GM12875 (cell line): ENCODE data around the gene COLEC11.

Experiments
- H3K4me3 ChIP-seq: one replicate; pipeline ENCODE4 v1.5.1; 2011; ENCODE audit warnings: low read depth, low read length, control low read depth
- CTCF ChIP-seq: IDR thresholded peaks from 2 replicates; pipeline ENCODE4 v1.5.1; 2011; ENCODE audit warnings: low read depth, mild to moderate bottlenecking, control low read depth, inconsistent platforms, low read length, moderate library complexity, borderline replicate concordance; ENCODE audit not compliant: insufficient read depth

The COLEC11 gene

DNA sequence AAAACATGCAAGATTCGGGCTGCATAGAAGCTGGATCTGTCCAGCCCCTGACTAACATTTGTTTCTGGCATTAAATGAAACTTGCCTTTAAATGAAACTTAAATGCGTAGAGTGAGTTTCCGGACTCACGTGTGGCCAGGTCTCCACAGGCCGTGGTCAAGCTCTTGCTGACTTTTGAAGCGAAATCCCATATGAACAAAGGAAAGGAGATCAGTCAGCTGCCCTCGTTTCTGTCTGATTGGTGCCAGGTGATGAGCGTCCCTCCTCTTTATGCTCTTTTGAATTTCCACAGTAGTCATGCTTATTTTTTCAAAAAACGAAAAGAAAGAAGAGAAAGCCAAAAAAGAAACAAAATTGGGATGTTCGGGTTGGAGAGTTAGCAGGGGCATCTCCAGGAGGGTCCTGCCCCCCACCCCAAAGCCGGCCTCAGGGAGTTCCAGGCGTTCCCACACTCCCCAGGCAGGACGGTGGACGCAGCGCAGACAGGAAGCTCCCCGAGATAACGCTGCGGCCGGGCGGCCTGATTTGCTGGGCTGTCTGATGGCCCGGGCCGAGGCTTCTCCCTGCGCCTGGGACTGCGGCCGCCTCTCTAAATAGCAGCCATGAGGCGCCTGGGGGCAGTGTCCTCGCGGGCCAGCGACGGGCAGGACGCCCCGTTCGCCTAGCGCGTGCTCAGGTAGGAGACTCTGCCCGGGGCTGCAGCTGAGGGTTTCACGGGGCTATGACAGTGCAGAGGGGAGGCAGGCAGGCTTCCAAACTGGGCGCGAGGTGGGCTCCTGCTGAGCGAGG lies at the start of gene COLEC11:
Gene COLEC11 (plus strand): TSS at position 620 of the 789 bp plus-strand sequence. CDS start 9,229 bp downstream, outside the sequence.
- TF ChIP-seq CTCF = no peak

DNA sequence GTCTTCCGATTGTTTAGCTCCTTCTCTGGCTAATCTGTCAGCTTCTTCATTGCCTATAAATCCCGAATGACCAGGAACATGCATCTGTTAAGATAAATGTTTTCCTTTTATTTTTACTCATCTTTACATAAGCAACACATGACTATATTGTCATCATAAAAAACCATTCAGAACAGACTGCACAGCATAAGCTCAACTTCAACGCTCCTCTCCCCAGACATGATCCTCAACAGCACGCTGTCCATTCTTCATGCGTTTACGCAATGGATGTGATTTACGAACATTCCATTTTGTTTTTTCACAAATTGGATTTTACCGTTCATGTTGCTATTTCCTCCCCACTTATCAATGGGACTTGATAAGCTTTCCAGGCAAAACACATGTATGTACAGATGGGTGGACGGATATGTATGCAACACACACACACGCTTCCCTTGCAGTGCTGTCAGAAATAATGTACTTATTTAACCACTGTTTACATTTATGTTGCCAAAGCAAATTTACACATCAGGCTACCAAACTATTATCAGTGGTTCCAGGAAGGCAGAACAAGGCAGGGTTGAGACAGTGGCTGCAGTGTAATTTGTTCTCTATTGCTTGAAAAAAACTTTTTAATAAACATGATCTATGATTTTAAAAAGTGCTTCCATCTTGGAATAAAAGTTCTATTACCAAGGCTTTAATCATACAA lies 49.0 kb upstream of the COLEC11 start:
- H3K4me3 ChIP-seq = no peak overlapping the region
- no peak for TF ChIP-seq CTCF

More for the DNA sequence above, at the start of gene COLEC11:
- no peak within 1 kb of the TSS for H3K4me3 ChIP-seq

DNA sequence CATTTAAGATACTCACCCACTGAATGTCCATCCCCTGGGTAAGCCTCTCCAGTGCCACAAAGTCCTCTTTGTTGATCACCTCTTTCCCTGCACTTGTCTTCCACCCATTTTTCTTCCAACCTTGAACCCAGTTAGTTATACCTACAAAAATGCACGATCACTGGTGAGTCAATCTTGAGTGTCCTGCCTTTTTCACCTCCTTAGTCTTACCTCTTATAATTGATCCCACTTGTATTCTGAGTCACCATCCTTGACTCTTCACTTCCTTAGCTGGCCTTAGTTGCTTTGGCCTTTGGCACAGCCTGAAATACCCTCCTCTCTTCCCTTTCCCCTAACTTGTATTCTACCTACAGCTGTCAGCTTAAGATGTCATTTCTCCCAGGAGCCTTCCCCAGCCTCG lies 47.0 kb upstream of the COLEC11 start:
- no peak overlapping the region for H3K4me3 ChIP-seq
- TF ChIP-seq CTCF = no peak

GRCh38 chr2:3553946-3554345 lies 41.0 kb upstream of the COLEC11 start:
- no peak for TF ChIP-seq CTCF

DNA sequence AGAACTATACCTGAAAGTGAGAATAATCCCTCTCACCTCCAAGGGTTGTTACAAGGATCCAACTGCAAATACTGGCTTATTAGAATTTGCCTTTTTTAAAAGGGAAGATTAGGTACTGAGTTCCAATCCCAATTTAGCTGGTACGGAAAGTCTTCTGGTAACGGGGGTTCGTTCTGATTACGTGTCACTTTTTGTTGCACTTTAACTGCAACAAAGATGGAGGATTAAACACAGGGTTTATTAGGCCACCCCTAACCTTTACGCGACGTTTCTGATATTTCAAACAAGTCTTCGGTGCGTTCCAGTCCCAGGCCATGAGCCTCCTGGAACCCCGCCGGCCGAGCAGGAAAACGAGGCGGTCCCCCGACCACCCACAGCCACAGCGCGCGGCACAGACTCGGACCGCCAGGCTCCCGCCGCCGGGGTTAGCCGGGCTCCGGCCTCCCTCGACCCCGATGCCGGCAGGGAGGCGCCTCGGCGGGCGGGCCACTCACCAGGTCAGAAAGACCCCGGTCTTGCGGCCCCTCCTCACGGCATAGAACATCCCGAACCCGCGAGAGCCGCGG lies 37.2 kb upstream of the COLEC11 start:
- peak overlapping the region; percentile 94 for H3K4me3 ChIP-seq
- TF ChIP-seq CTCF = no peak

More at GRCh38 chr2:3553946-3554345, 41.0 kb upstream of the COLEC11 start:
- H3K4me3 ChIP-seq = no peak overlapping the region

GRCh38 chr2:3558205-3559014 lies 36.5 kb upstream of the COLEC11 start, which contains the start of gene RNASEH1:
Gene RNASEH1 (minus strand): TSS chr2:3558333. CDS start chr2:3558260, 73 bp downstream.
- no peak for TF ChIP-seq CTCF
- peak within 1 kb of the TSS; percentile 94 for H3K4me3 ChIP-seq
